CD4-positive, alpha-beta T cell (primary cell): ENCODE results near the gene CAMK2A. TPM values are rescaled to one million over a fixed set of nuclear protein-coding genes. Genes with fewer than 3 reads are reported as not detected.

Experiments
- ATAC-seq: fragments of 200-7000 bp; cut with Tn5 transposase; one replicate; pipeline ENCODE4 v1.10.0; 2022; ENCODE audit warnings: mild to moderate bottlenecking; ENCODE audit not compliant: poor library complexity
- CTCF ChIA-PET: fragments of 350-600 bp; sonication (Branson Sonifier 250); formaldehyde crosslinking; loops from one replicate; lab custom pipeline; 2021; ENCODE audit warnings: antibody characterized with exemption, inconsistent platforms; lab: Charles Lee
- POLR2A ChIA-PET: fragments of 350-600 bp; sonication (Branson Sonifier 250); formaldehyde crosslinking; loops from one replicate; lab custom pipeline; 2021; ENCODE audit warnings: antibody characterized with exemption, inconsistent platforms; lab: Charles Lee
- DNase-seq, 14 experiments: peaks; one replicate each; pipeline ENCODE4 v3.0.0-alpha.2; 2013 to 2020; ENCODE audit warnings: mixed read lengths in 2 of 14
- H3K27ac ChIP-seq, 2 donors: one replicate each; pipeline versions ENCODE4 v1.5.1 to v1.7.0; 2013; ENCODE audit warnings: low read length in 2 of 2, low read depth in 1 of 2, mild to moderate bottlenecking in 1 of 2
- H3K27me3 ChIP-seq, 2 experiments: 1 replicate in 1 of 2; 2 replicates in 1 of 2; pipeline versions ENCODE4 v1.6.1 to v1.7.0; 2013; ENCODE audit warnings: low read length in 2 of 2, control low read depth in 1 of 2, mild to moderate bottlenecking in 1 of 2, moderate library complexity in 1 of 2; ENCODE audit not compliant: insufficient read depth in 2 of 2, control insufficient read depth in 1 of 2
- H3K36me3 ChIP-seq: one replicate; pipeline ENCODE4 v1.6.1; 2013; ENCODE audit warnings: low read length, control low read depth; ENCODE audit not compliant: insufficient read depth
- H3K4me1 ChIP-seq: one replicate; pipeline ENCODE4 v1.6.1; 2013; ENCODE audit warnings: low read length, control low read depth; ENCODE audit not compliant: insufficient read depth
- H3K4me3 ChIP-seq: one replicate; pipeline ENCODE4 v1.5.1; 2013; ENCODE audit warnings: mild to moderate bottlenecking, low read length, moderate library complexity
- H3K9me3 ChIP-seq, 2 experiments: 1 replicate in 1 of 2; 2 replicates in 1 of 2; pipeline versions ENCODE4 v1.6.1 to v1.7.0; 2013; ENCODE audit warnings: low read length in 2 of 2, mild to moderate bottlenecking in 2 of 2, control low read depth in 1 of 2, moderate library complexity in 1 of 2; ENCODE audit not compliant: control insufficient read depth in 1 of 2, insufficient read depth in 1 of 2
- H3K27ac Mint-ChIP-seq: one replicate; pipeline ENCODE4 v1.8.0; 2020; ENCODE audit warnings: mixed read lengths
- H3K27me3 Mint-ChIP-seq: one replicate; pipeline ENCODE4 v1.8.0; 2021; ENCODE audit warnings: mixed read lengths
- H3K36me3 Mint-ChIP-seq: one replicate; pipeline ENCODE4 v1.8.0; 2021; ENCODE audit warnings: low read depth, mixed read lengths
- H3K4me1 Mint-ChIP-seq: one replicate; pipeline ENCODE4 v1.8.0; 2021; ENCODE audit warnings: low read depth, mixed read lengths
- H3K4me3 Mint-ChIP-seq: one replicate; pipeline ENCODE4 v1.8.0; 2020; ENCODE audit warnings: mild to moderate bottlenecking, mixed read lengths
- H3K9me3 Mint-ChIP-seq: one replicate; pipeline ENCODE4 v1.8.0; 2020; ENCODE audit warnings: mixed read lengths
- intact Hi-C, 2 experiments: fragments of 100-400 bp; cut with DNase I in 1 of 2; cut with micrococcal nuclease in 1 of 2; formaldehyde crosslinking; loops; one replicate each; pipeline versions ENCODE4 v1.15.1 to v1.9.0; 2023 to 2025; cut with DNase I, micrococcal nuclease
- total RNA-seq, 174 experiments: library from RNA in 2 of 174; stranded (reverse) in 2 of 174; gene quantifications; one replicate each; pipeline ENCODE4 v1.2.3 and lab custom pipeline; 2021 to 2026
- TF ChIP-seq, protein P1 (sequence below): fragments of 200-600 bp; IDR thresholded peaks from one replicate; pipeline ENCODE4 v1.8.0; 2022; ENCODE audit warnings: antibody characterized with exemption, mild to moderate bottlenecking

CAMK2A gene
- total RNA-seq, 2 experiments from 2014 or later, result 0.05 to 0.22 TPM

DNA sequence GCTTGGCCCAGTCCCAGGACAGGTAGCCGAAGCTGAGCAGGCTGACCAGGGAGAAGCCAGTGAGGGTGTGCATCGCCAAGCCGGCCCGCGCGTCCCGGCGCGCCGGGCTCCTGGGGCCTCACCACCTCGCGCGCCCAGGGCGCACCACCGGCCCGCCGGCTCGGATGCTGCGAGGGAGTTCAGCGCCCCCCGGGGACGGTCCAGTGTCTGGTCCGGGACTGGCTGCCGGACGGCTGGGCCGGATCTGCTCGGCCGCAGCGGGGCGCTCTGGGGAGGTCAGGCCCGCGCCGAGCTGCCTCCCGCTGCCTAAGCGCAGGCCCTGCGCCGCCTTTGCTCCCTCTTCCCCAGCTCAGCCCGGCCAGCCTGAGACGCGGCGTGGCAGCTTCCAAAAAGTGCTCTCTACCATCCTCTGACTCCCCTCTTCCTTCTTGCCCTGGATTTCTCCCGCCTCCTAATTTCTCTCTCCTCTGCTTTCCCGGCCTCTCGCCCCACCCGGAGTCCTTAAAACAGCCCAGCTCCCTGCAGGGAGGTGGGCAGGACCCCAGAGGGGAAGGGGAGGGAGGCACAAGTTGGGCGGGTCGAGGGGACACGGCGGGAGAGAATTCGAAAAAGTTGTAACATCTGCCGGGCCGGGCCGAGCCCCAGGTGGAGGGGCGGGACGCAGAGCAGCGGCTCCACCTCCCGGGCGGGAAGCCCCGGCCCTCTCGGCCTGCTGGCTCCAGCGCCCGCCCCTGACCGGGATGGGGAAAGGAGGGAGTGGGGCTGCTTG, 12.9 kb upstream of the CAMK2A start, which contains the start of gene ARSI:
TSS of gene ARSI (minus strand) at position 605 of the 769 bp plus-strand sequence. CDS start at position 73, 532 bp downstream.
- Mint-ChIP-seq H3K36me3 (no peaks in the 10 kb centered on the region), H3K27me3 (peaks cover 40% of the 10 kb centered on the region), H3K4me3 (no peak within 1 kb of the TSS), H3K9me3 (no peaks in the 10 kb centered on the region), H3K27ac (no peak within 1 kb of the TSS), H3K4me1 (no peaks in the 10 kb centered on the region)
- peaks cover 29 to 39% of the 10 kb centered on the region in 2 experiments for H3K27me3 ChIP-seq
- no peak for ATAC-seq
- H3K4me1 ChIP-seq, result no peaks in the 10 kb centered on the region
- DNase-seq, result no peak
- intact Hi-C loops, result no loop called here
- H3K27ac ChIP-seq, result no peak within 1 kb of the TSS
- H3K9me3 ChIP-seq, result peaks cover 0 to 10% of the 10 kb centered on the region in 2 experiments
- ChIA-PET POLR2A (no interaction called here), CTCF (no interaction called here)
- TF ChIP-seq, protein P1, sequence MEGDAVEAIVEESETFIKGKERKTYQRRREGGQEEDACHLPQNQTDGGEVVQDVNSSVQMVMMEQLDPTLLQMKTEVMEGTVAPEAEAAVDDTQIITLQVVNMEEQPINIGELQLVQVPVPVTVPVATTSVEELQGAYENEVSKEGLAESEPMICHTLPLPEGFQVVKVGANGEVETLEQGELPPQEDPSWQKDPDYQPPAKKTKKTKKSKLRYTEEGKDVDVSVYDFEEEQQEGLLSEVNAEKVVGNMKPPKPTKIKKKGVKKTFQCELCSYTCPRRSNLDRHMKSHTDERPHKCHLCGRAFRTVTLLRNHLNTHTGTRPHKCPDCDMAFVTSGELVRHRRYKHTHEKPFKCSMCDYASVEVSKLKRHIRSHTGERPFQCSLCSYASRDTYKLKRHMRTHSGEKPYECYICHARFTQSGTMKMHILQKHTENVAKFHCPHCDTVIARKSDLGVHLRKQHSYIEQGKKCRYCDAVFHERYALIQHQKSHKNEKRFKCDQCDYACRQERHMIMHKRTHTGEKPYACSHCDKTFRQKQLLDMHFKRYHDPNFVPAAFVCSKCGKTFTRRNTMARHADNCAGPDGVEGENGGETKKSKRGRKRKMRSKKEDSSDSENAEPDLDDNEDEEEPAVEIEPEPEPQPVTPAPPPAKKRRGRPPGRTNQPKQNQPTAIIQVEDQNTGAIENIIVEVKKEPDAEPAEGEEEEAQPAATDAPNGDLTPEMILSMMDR, result no peak
- no peak within 1 kb of the TSS for H3K4me3 ChIP-seq
- H3K36me3 ChIP-seq, result no peaks in the 10 kb centered on the region

- no peaks in the 10 kb centered on the region for H3K36me3 Mint-ChIP-seq
- no peaks in the 10 kb centered on the region for H3K4me1 ChIP-seq
- H3K27me3 ChIP-seq, result peaks cover 29 to 39% of the 10 kb centered on the region in 2 experiments
- no peak overlapping the region for H3K4me3 ChIP-seq
- no peak for ATAC-seq
- ChIA-PET CTCF (no interaction called here), POLR2A (no interaction called here)
- H3K9me3 Mint-ChIP-seq, result no peaks in the 10 kb centered on the region
- H3K4me3 Mint-ChIP-seq, result no peak overlapping the region
- H3K4me1 Mint-ChIP-seq, result no peaks in the 10 kb centered on the region
- intact Hi-C loops, result no loop called here
- DNase-seq, result no peak
- peaks cover 40% of the 10 kb centered on the region for H3K27me3 Mint-ChIP-seq
- TF ChIP-seq, protein P1, result no peak
- H3K9me3 ChIP-seq, result peaks cover 0 to 6% of the 10 kb centered on the region in 2 experiments
- no peaks in the 10 kb centered on the region for H3K36me3 ChIP-seq
- H3K27ac Mint-ChIP-seq, result no peak overlapping the region
- H3K27ac ChIP-seq, result no peak overlapping the region
These were observed 12.3 kb upstream of the CAMK2A start for GRCh38 chr5:150301901-150302300.

DNA sequence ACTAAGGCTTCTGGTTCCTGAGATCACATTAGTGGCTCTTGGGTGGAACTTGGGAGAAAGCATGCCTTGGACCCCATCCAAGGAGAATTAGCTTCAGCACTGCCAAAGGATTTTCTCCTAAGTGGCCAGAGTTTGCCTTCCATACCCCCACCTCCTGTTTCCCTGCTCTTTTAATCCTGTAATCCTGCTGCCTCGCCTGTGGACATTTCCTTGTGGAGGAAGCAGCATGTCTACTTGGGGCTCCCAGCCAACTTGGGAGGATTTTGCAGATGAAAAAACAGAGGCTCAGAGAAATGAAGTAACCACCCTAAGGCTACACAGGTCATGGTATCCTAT, 11.6 kb upstream of the CAMK2A start:
- TF ChIP-seq, protein P1, result no peak
- DNase-seq (no peak), ATAC-seq (no peak)
- POLR2A ChIA-PET, result no interaction called here
- Mint-ChIP-seq H3K27me3 (peaks cover 40% of the 10 kb centered on the region), H3K9me3 (no peaks in the 10 kb centered on the region), H3K36me3 (no peaks in the 10 kb centered on the region), H3K27ac (no peak overlapping the region), H3K4me3 (no peak overlapping the region), H3K4me1 (no peaks in the 10 kb centered on the region)
- Histone ChIP-seq H3K36me3 (no peaks in the 10 kb centered on the region), H3K4me3 (no peak overlapping the region), H3K9me3 (peaks cover 0 to 4% of the 10 kb centered on the region in 2 experiments), H3K4me1 (no peaks in the 10 kb centered on the region), H3K27ac (no peak overlapping the region), H3K27me3 (peaks cover 29 to 39% of the 10 kb centered on the region in 2 experiments)
- CTCF ChIA-PET, result no interaction called here
- intact Hi-C loops, result no loop called here
